Measurements from ENCODE around the gene GSG1L.

GSG1L gene

GRCh38 chr16:27927266-27927901 is 136.1 kb downstream of the GSG1L start:
- no peak for DNase-seq (ENCODE audit: extremely low read depth, low read depth)
- TF ChIP-seq, protein P1, sequence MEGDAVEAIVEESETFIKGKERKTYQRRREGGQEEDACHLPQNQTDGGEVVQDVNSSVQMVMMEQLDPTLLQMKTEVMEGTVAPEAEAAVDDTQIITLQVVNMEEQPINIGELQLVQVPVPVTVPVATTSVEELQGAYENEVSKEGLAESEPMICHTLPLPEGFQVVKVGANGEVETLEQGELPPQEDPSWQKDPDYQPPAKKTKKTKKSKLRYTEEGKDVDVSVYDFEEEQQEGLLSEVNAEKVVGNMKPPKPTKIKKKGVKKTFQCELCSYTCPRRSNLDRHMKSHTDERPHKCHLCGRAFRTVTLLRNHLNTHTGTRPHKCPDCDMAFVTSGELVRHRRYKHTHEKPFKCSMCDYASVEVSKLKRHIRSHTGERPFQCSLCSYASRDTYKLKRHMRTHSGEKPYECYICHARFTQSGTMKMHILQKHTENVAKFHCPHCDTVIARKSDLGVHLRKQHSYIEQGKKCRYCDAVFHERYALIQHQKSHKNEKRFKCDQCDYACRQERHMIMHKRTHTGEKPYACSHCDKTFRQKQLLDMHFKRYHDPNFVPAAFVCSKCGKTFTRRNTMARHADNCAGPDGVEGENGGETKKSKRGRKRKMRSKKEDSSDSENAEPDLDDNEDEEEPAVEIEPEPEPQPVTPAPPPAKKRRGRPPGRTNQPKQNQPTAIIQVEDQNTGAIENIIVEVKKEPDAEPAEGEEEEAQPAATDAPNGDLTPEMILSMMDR (IDR thresholded peaks at IDR 0.05; ENCODE audit: low read depth, low read length), result no peak

DNA sequence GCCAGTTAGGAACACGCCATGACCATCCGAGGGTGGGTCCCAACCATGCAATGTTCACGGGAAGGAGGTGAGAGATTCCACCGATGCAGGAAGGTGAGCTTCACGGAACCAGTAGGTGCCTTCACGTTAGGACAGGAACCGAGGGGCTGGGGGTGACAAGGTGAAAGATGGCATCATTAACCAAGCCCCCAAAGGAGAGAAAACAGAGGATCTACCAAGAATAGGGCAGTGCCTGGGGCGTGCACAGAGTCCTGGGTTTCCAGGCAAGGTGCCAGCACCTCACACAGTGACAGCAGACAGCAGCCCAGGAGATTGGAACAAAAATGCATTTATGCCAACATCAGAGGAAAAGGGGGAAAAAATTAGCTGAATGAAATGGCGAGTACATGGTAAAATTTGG is 137.9 kb downstream of the GSG1L start:
- TF ChIP-seq, protein P1 (IDR thresholded peaks at IDR 0.05; ENCODE audit: low read depth, low read length), result no peak
- DNase-seq (ENCODE audit: extremely low read depth, low read depth), result no peak

- DNase-seq (ENCODE audit: extremely low read depth, low read depth), result no peak
- TF ChIP-seq, protein P1 (IDR thresholded peaks at IDR 0.05; ENCODE audit: low read depth, low read length), result no peak
Observed at GRCh38 chr16:27924411-27925118, 138.9 kb downstream of the GSG1L start.

DNA sequence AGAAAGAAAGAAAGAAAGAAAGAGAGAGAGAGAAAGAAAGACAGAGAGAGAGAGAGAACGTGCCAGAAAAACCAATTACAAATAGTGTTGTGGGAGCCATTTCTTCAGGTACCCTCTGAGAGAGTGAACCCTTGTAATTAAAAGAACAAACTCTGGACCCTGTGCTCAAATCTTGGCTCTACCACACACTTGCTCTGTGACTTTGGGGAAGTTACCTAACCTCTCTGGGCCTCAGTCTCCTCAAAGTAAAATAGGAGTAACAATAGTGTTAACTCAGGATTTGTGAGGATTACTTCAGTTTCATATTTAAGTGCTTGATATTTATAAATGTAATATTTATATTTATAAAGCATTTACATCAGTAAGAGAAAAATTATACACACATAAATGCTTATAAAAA is 139.8 kb downstream of the GSG1L start:
- TF ChIP-seq, protein P1 (IDR thresholded peaks at IDR 0.05; ENCODE audit: low read depth, low read length), result no peak
- no peak for DNase-seq (ENCODE audit: extremely low read depth, low read depth)

- TF ChIP-seq, protein P1 (IDR thresholded peaks at IDR 0.05; ENCODE audit: low read depth, low read length), result no peak
- no peak for DNase-seq (ENCODE audit: extremely low read depth, low read depth)
Observed at GRCh38 chr16:27922433-27922832, 141.1 kb downstream of the GSG1L start.

GRCh38 chr16:27921134-27921533 is 142.4 kb downstream of the GSG1L start:
- DNase-seq (ENCODE audit: extremely low read depth, low read depth), result no peak
- TF ChIP-seq, protein P1 (IDR thresholded peaks at IDR 0.05; ENCODE audit: low read depth, low read length), result no peak

DNA sequence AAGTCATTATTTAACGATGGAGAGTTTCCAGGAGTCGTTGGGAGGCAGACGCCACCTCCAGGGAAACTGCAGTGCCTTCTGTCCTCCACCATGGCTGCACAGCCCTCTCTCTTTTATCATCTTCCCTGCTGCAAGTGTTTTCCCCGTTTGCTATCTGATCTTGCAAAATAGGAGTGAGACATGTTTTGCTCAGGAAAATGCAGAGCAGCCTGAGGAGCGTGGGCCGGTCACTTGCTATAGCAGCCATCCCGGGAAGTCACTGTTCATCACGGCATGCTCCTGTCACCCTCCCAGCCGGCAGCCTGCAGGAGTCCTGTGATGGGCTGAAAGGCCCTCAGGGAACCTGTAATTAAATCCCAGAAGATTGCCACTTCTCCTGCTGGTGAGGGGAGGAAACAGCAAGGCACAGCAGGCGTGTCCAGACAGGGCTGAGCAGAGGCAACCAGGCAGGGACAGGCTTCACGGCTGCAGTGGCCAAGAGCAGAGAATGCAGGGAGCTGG is 143.1 kb downstream of the GSG1L start:
- DNase-seq (ENCODE audit: extremely low read depth, low read depth), result no peak
- TF ChIP-seq, protein P1 (IDR thresholded peaks at IDR 0.05; ENCODE audit: low read depth, low read length), result peak; percentile 4; the same call in 1 of the 2 replicates

Measured in AG09319 (cell line).